Vagina (tissue), 2 donors: Measurements from ENCODE around the gene EXOC8. TPM values are rescaled to one million over a fixed set of nuclear protein-coding genes. Genes with fewer than 3 reads are reported as not detected.

Experiments
- DNase-seq, 2 donors: peaks; one replicate each; pipeline ENCODE4 v3.0.0-alpha.2; 2017; ENCODE audit errors: extremely low spot score in 2 of 2
- H3K27ac ChIP-seq: fragments of 200-600 bp; sonication (generic); one replicate; pipeline ENCODE4 v1.5.1; 2019
- H3K27me3 ChIP-seq: fragments of 200-600 bp; sonication (generic); one replicate; pipeline ENCODE4 v1.5.1; 2019
- H3K36me3 ChIP-seq, 2 donors: fragments of 200-600 bp; sonication (generic); one replicate each; pipeline ENCODE4 v1.5.1; 2017 to 2019
- H3K4me1 ChIP-seq: fragments of 200-600 bp; sonication (generic); one replicate; pipeline ENCODE4 v1.5.1; 2019
- H3K4me3 ChIP-seq, 2 donors: fragments of 200-600 bp; sonication (generic); 1 replicate in 1 of 2; 2 replicates in 1 of 2; pipeline ENCODE4 v1.5.1; 2016 to 2019
- H3K9me3 ChIP-seq: fragments of 200-600 bp; sonication (generic); one replicate; pipeline ENCODE4 v1.5.1; 2019
- CTCF ChIP-seq, 3 experiments: fragments of 450-650 bp in 2 of 3; fragments of 200-600 bp in 1 of 3; sonication (generic) in 1 of 3; IDR thresholded peaks; one replicate each; pipeline ENCODE4 v1.5.1; 2017 to 2019; ENCODE audit warnings: antibody characterized with exemption in 3 of 3, mild to moderate bottlenecking in 2 of 3, moderate library complexity in 2 of 3
- POLR2A ChIP-seq, 2 donors: fragments of 450-650 bp; IDR thresholded peaks; one replicate each; pipeline ENCODE4 v1.6.1; 2017; ENCODE audit warnings: antibody characterized with exemption in 2 of 2, mild to moderate bottlenecking in 2 of 2, moderate library complexity in 2 of 2
- POLR2AphosphoS5 ChIP-seq, 2 donors: sonication (generic); formaldehyde crosslinking; IDR thresholded peaks; one replicate each; pipeline ENCODE4 v1.9.0; 2017; ENCODE audit warnings: antibody characterized with exemption in 2 of 2, mild to moderate bottlenecking in 2 of 2, low read depth in 1 of 2; ENCODE audit not compliant: insufficient read depth in 1 of 2
- intact Hi-C: fragments of 100-400 bp; cut with DNase I; formaldehyde crosslinking; loops from one replicate; pipeline ENCODE4 v1.15.1; 2023
- total RNA-seq: library from RNA; depleted of rRNA; stranded (reverse); fragments of >200 nt; gene quantifications from one replicate; pipeline ENCODE4 v1.2.3, GENCODE V29; 2016

EXOC8 gene
- total RNA-seq, 1 donor from 2014 or later = 11.5 TPM

DNA sequence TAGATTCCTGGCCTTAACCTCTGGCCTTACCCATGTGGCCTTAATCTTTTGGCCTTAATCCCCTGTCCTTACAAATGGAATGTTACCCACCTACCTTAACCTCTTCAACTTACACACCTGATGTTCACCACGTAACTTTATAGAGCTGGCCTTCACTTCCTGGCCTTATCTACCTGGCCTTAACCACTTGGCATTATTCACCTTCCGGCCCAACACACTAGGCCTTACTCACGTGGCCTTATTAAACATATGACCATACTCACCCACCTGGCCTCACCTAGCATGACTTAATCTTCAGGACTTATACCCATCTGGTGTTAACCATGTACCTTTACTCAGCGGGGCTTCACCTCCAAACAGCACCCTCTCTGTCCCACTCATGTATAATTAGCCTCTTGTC is 41.7 kb downstream of the EXOC8 start:
- no peaks in the 10 kb centered on the region for H3K9me3 ChIP-seq
- H3K4me3 ChIP-seq = no peak overlapping the region
- H3K27me3 ChIP-seq = no peaks in the 10 kb centered on the region
- H3K36me3 ChIP-seq = no peaks in the 10 kb centered on the region
- H3K4me1 ChIP-seq = no peaks in the 10 kb centered on the region
- TF ChIP-seq CTCF (IDR thresholded peaks at IDR 0.05) (no peak), POLR2A (IDR thresholded peaks at IDR 0.05) (no peak), POLR2AphosphoS5 (IDR thresholded peaks at IDR 0.05; ENCODE audit: insufficient read depth in 1 of 2, low read depth in 1 of 2) (no peak)
- intact Hi-C loops = no loop called here
- H3K27ac ChIP-seq = no peak overlapping the region
- no peak for DNase-seq

DNA sequence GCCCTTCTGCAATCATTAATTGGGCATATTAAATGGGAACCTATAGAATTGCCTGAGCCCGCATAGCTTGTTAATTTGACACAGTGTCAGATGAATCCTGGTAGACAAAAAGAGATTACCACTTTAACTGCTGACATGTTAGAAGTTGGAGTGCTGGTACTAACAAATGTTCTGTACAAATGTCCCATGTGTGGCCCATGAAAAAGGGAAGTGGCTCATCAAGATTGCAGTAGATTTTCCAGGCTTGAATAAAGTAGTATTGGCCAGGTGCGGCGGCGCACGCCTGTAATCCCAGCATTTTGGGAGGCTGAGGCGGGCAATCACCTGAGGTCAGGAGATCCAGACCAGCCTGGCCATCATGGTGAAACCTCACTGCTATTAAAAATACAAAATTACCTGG is 51.0 kb downstream of the EXOC8 start:
- no peaks in the 10 kb centered on the region for H3K9me3 ChIP-seq
- no peaks in the 10 kb centered on the region for H3K27me3 ChIP-seq
- H3K4me1 ChIP-seq = no peaks in the 10 kb centered on the region
- no peaks in the 10 kb centered on the region for H3K36me3 ChIP-seq
- DNase-seq = no peak
- H3K4me3 ChIP-seq = no peak overlapping the region
- H3K27ac ChIP-seq = no peak overlapping the region
- TF ChIP-seq POLR2AphosphoS5 (IDR thresholded peaks at IDR 0.05; ENCODE audit: insufficient read depth in 1 of 2, low read depth in 1 of 2) (no peak), CTCF (IDR thresholded peaks at IDR 0.05) (no peak), POLR2A (IDR thresholded peaks at IDR 0.05) (no peak)
- intact Hi-C loops = no loop called here

- intact Hi-C loops = no loop called here
- Histone ChIP-seq H3K27ac (no peak overlapping the region), H3K36me3 (no peaks in the 10 kb centered on the region), H3K27me3 (no peaks in the 10 kb centered on the region), H3K4me1 (no peaks in the 10 kb centered on the region), H3K4me3 (no peak overlapping the region), H3K9me3 (no peaks in the 10 kb centered on the region)
- TF ChIP-seq CTCF (IDR thresholded peaks at IDR 0.05) (no peak), POLR2A (IDR thresholded peaks at IDR 0.05) (no peak), POLR2AphosphoS5 (IDR thresholded peaks at IDR 0.05; ENCODE audit: insufficient read depth in 1 of 2, low read depth in 1 of 2) (no peak)
- no peak for DNase-seq
Observed at GRCh38 chr1:231284441-231284840, 53.2 kb downstream of the EXOC8 start.

Other genes starting within 250 kb of the EXOC8 start
- not detected for gene TRIM67, start 175.8 kb downstream of the EXOC8 start, total RNA-seq
- 28.7 TPM for gene GNPAT, start 96.6 kb downstream of the EXOC8 start, total RNA-seq
- gene SPRTN, start 441 bp upstream of the EXOC8 start, total RNA-seq = 22.6 TPM
- 26.3 TPM for gene EGLN1, start 84.4 kb upstream of the EXOC8 start, total RNA-seq
- gene TSNAX, start 190.8 kb upstream of the EXOC8 start, total RNA-seq = 20.4 TPM